ES-I3 (cell line): Measurements from ENCODE around the gene CCDC82.
A peak's percentile ranks its signal among the peaks of the same experiment; 100 is the strongest.

ENCODE experiments used
- H3K36me3 ChIP-seq: 2 replicates; pipeline ENCODE4 v1.6.1; 2013; ENCODE audit warnings: mild to moderate bottlenecking, low read length, control low read depth, moderate library complexity; ENCODE audit not compliant: insufficient read depth
- H3K4me1 ChIP-seq: 2 replicates; pipeline ENCODE4 v1.6.1; 2013; ENCODE audit warnings: mild to moderate bottlenecking, control low read depth, low read length; ENCODE audit not compliant: insufficient read depth
- H3K9ac ChIP-seq: 2 replicates; pipeline ENCODE4 v1.6.1; 2013; ENCODE audit warnings: low read depth, mild to moderate bottlenecking, low read length, moderate library complexity
- H3K9me3 ChIP-seq: 2 replicates; pipeline ENCODE4 v1.6.1; 2013; ENCODE audit warnings: mild to moderate bottlenecking, low read length, moderate library complexity; ENCODE audit not compliant: control insufficient read depth, insufficient read depth

CCDC82 gene

GRCh38 chr11:96388891-96389719 is 607 bp downstream of the CCDC82 start:
- Histone ChIP-seq H3K9ac (peak overlapping the region; percentile 86), H3K9me3 (no peaks in the 10 kb centered on the region), H3K36me3 (no peaks in the 10 kb centered on the region), H3K4me1 (no peaks in the 10 kb centered on the region; the same call in 1 of the 2 replicates)

- Histone ChIP-seq H3K9ac (no peak overlapping the region), H3K4me1 (no peaks in the 10 kb centered on the region), H3K9me3 (no peaks in the 10 kb centered on the region), H3K36me3 (no peaks in the 10 kb centered on the region)
Measured at GRCh38 chr11:96385187-96385586, 4.5 kb downstream of the CCDC82 start.

GRCh38 chr11:96384156-96384555 is 5.6 kb downstream of the CCDC82 start:
- Histone ChIP-seq H3K4me1 (no peaks in the 10 kb centered on the region), H3K9me3 (no peaks in the 10 kb centered on the region), H3K9ac (no peak overlapping the region), H3K36me3 (no peaks in the 10 kb centered on the region)

GRCh38 chr11:96376796-96377195 is 12.9 kb downstream of the CCDC82 start:
- Histone ChIP-seq H3K36me3 (no peaks in the 10 kb centered on the region), H3K9ac (no peak overlapping the region), H3K9me3 (no peaks in the 10 kb centered on the region), H3K4me1 (no peaks in the 10 kb centered on the region)

- Histone ChIP-seq H3K4me1 (no peaks in the 10 kb centered on the region), H3K9me3 (no peaks in the 10 kb centered on the region), H3K36me3 (no peaks in the 10 kb centered on the region), H3K9ac (no peak overlapping the region)
Measured at GRCh38 chr11:96373826-96374225, 15.9 kb downstream of the CCDC82 start.

- Histone ChIP-seq H3K9ac (no peak overlapping the region), H3K4me1 (no peaks in the 10 kb centered on the region), H3K9me3 (no peaks in the 10 kb centered on the region), H3K36me3 (no peaks in the 10 kb centered on the region)
Measured at GRCh38 chr11:96367342-96367741, 22.4 kb downstream of the CCDC82 start.

- no peaks in the 10 kb centered on the region for H3K36me3 ChIP-seq
- H3K9ac ChIP-seq = no peak overlapping the region
- no peaks in the 10 kb centered on the region for H3K9me3 ChIP-seq
- no peaks in the 10 kb centered on the region for H3K4me1 ChIP-seq
Measured at GRCh38 chr11:96366024-96366423, 23.7 kb downstream of the CCDC82 start.

- Histone ChIP-seq H3K9ac (no peak overlapping the region), H3K4me1 (no peaks in the 10 kb centered on the region), H3K36me3 (no peaks in the 10 kb centered on the region), H3K9me3 (no peaks in the 10 kb centered on the region)
Measured at GRCh38 chr11:96365493-96365892, 24.2 kb downstream of the CCDC82 start.

- Histone ChIP-seq H3K9ac (no peak overlapping the region), H3K36me3 (no peaks in the 10 kb centered on the region; the same call in none of the 2 replicates), H3K9me3 (no peaks in the 10 kb centered on the region), H3K4me1 (no peaks in the 10 kb centered on the region)
Measured at GRCh38 chr11:96361778-96362177, 27.9 kb downstream of the CCDC82 start.

GRCh38 chr11:96358321-96358720 is 31.4 kb downstream of the CCDC82 start:
- Histone ChIP-seq H3K36me3 (no peaks in the 10 kb centered on the region; the same call in none of the 2 replicates), H3K9ac (no peak overlapping the region), H3K9me3 (no peaks in the 10 kb centered on the region), H3K4me1 (no peaks in the 10 kb centered on the region)

- no peaks in the 10 kb centered on the region for H3K4me1 ChIP-seq
- no peaks in the 10 kb centered on the region for H3K9me3 ChIP-seq
- H3K36me3 ChIP-seq = no peaks in the 10 kb centered on the region; the same call in none of the 2 replicates
- no peak overlapping the region for H3K9ac ChIP-seq
Measured at GRCh38 chr11:96357794-96358193, 31.9 kb downstream of the CCDC82 start.

GRCh38 chr11:96356848-96357247 is 32.9 kb downstream of the CCDC82 start:
- H3K9ac ChIP-seq = no peak overlapping the region
- no peaks in the 10 kb centered on the region; the same call in none of the 2 replicates for H3K36me3 ChIP-seq
- H3K4me1 ChIP-seq = no peaks in the 10 kb centered on the region
- no peaks in the 10 kb centered on the region for H3K9me3 ChIP-seq

- Histone ChIP-seq H3K4me1 (peaks cover 14% of the 10 kb centered on the region), H3K36me3 (no peaks in the 10 kb centered on the region), H3K9me3 (no peaks in the 10 kb centered on the region), H3K9ac (peak within 1 kb of the TSS; percentile 98)
Measured at GRCh38 chr11:96342961-96343711, 46.6 kb downstream of the CCDC82 start, which contains the start of gene MAML2. TSS of gene MAML2 (minus strand) at chr11:96343195. CDS start at chr11:96341895, 1,300 bp downstream.

- H3K36me3 ChIP-seq = no peaks in the 10 kb centered on the region
- H3K9me3 ChIP-seq = no peaks in the 10 kb centered on the region
- H3K9ac ChIP-seq = peak overlapping the region; percentile 98
- peaks cover 22% of the 10 kb centered on the region for H3K4me1 ChIP-seq
Measured at GRCh38 chr11:96342014-96342960, 47.4 kb downstream of the CCDC82 start.
